Panc1 (cell line): ENCODE results near the gene ACACA. TPM values are rescaled to one million over a fixed set of nuclear protein-coding genes. Genes with fewer than 3 reads are reported as not detected.

ENCODE experiments used
- ATAC-seq: fragments of 200-7000 bp; cut with Tn5 transposase; 2 replicates; pipeline ENCODE4 v1.9.1; 2020; ENCODE audit warnings: mild to moderate bottlenecking, moderate library complexity
- BruUV-seq: library from RNA; stranded (reverse); fragments of 400-500 nt; replicated peaks from 2 replicates; lab custom pipeline; 2021; lab: Mats Ljungman, UMichigan
- CTCF ChIA-PET: fragments of 300-600 bp; sonication (Branson Sonifier 250); formaldehyde crosslinking; loops from one replicate; lab custom pipeline; 2022; ENCODE audit warnings: antibody characterized with exemption; lab: Charles Lee
- POLR2A ChIA-PET: fragments of 300-600 bp; sonication (Branson Sonifier 250); formaldehyde crosslinking; loops from one replicate; lab custom pipeline; 2022; ENCODE audit warnings: antibody characterized with exemption; lab: Charles Lee
- DNase-seq: peaks from one replicate; pipeline ENCODE4 v3.0.0-alpha.2; 2010; ENCODE audit warnings: low read depth, low spot score
- H3K27ac ChIP-seq: 2 replicates; pipeline ENCODE4 v1.5.1; 2011; ENCODE audit warnings: mild to moderate bottlenecking, low read length, inconsistent platforms
- H3K27me3 ChIP-seq: fragments of 200-500 bp; sonication (Bioruptor generic); 2 replicates; pipeline ENCODE4 v1.6.0; 2014; ENCODE audit warnings: low read length, inconsistent platforms; ENCODE audit not compliant: control insufficient read depth, insufficient read depth
- H3K36me3 ChIP-seq: fragments of 200-500 bp; sonication (Bioruptor generic); 2 replicates; pipeline ENCODE4 v1.5.1; 2014; ENCODE audit warnings: inconsistent platforms, mild to moderate bottlenecking, low read length, moderate library complexity; ENCODE audit not compliant: control insufficient read depth, insufficient read depth
- H3K4me1 ChIP-seq: 2 replicates; pipeline ENCODE4 v1.5.1; 2011; ENCODE audit warnings: inconsistent platforms, mild to moderate bottlenecking, low read length, moderate library complexity; ENCODE audit not compliant: control insufficient read depth, insufficient read depth
- H3K4me3 ChIP-seq, 2 experiments: 2 replicates each; pipeline ENCODE4 v1.5.1; 2011 to 2012; ENCODE audit warnings: low read depth in 2 of 2, low read length in 2 of 2, mild to moderate bottlenecking in 2 of 2, inconsistent platforms in 1 of 2, moderate library complexity in 1 of 2
- H3K9me3 ChIP-seq: fragments of 200-500 bp; sonication (Bioruptor generic); 2 replicates; pipeline ENCODE4 v1.5.1; 2014; ENCODE audit warnings: low read depth, mild to moderate bottlenecking, inconsistent platforms, low read length, moderate library complexity; ENCODE audit not compliant: control insufficient read depth, insufficient read depth
- CTCF ChIP-seq: fragments of 450-650 bp; IDR thresholded peaks from 2 replicates; pipeline ENCODE4 v1.5.1; 2017; ENCODE audit warnings: mild to moderate bottlenecking
- POLR2AphosphoS5 ChIP-seq: IDR thresholded peaks from 2 replicates; pipeline ENCODE4 v1.6.1; 2012; ENCODE audit warnings: mild to moderate bottlenecking, low read depth, low read length, moderate library complexity
- SIN3A ChIP-seq: IDR thresholded peaks from 2 replicates; pipeline ENCODE4 v1.6.1; 2012; ENCODE audit warnings: low read depth, mild to moderate bottlenecking, low read length, moderate library complexity, borderline replicate concordance; ENCODE audit not compliant: insufficient read depth
- TCF7L2 ChIP-seq: IDR thresholded peaks from 2 replicates; pipeline ENCODE4 v1.6.1; 2011; ENCODE audit warnings: mild to moderate bottlenecking, low read depth, low read length, inconsistent platforms
- in situ Hi-C: cut with HindIII; loops from 2 replicates; pipeline ENCODE4 v1.10.0; 2016; ENCODE audit warnings: low sequenced_read_pairs, low pct_unique_long_range_greater_than_20kb
- intact Hi-C: fragments of 100-400 bp; cut with micrococcal nuclease; formaldehyde crosslinking; loops from one replicate; pipeline ENCODE4 v1.10.0; 2022; ENCODE audit not compliant: unreplicated experiment
- total RNA-seq: library from RNA; stranded (reverse); gene quantifications from one replicate; pipeline ENCODE4 v1.2.1, GENCODE V29; 2021; ENCODE audit not compliant: unreplicated experiment
- TF ChIP-seq, protein P1 (sequence below), 2 experiments: IDR thresholded peaks; 2 replicates each; pipeline ENCODE4 v1.6.1; 2011 to 2012; ENCODE audit warnings: low read depth in 2 of 2, control low read depth in 1 of 2, low read length in 1 of 2, mild to moderate bottlenecking in 1 of 2, moderate library complexity in 1 of 2; ENCODE audit not compliant: insufficient read depth in 1 of 2

ACACA gene
- total RNA-seq, 1 experiment from 2014 or later: 131 TPM

DNA sequence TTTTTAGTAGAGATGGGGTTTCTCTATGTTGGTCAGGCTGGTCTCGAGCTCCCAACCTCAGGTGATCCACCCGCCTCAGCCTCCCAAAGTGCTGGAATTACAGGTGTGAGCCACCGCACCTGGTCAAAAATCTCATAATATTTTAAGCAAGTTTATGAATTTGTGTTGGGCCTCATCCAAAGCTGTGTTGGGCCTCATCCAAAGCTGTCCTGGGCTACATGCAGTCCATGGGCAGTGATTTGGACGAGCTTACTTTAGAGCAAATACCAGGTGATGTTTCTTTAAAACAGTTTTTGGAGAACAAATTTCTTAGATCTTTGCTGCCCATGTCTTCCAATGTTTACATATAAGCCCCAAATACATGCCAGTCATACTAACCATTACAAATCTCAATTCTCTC, 115.3 kb downstream of the ACACA start:
- intact Hi-C loops (no loop called here), in situ Hi-C loops (no loop called here)
- ChIA-PET POLR2A (no interaction called here), CTCF (no interaction called here)
- DNase-seq: no peak
- TF ChIP-seq CTCF (no peak), TCF7L2 (no peak), SIN3A (no peak), POLR2AphosphoS5 (no peak)
- TF ChIP-seq, protein P1, sequence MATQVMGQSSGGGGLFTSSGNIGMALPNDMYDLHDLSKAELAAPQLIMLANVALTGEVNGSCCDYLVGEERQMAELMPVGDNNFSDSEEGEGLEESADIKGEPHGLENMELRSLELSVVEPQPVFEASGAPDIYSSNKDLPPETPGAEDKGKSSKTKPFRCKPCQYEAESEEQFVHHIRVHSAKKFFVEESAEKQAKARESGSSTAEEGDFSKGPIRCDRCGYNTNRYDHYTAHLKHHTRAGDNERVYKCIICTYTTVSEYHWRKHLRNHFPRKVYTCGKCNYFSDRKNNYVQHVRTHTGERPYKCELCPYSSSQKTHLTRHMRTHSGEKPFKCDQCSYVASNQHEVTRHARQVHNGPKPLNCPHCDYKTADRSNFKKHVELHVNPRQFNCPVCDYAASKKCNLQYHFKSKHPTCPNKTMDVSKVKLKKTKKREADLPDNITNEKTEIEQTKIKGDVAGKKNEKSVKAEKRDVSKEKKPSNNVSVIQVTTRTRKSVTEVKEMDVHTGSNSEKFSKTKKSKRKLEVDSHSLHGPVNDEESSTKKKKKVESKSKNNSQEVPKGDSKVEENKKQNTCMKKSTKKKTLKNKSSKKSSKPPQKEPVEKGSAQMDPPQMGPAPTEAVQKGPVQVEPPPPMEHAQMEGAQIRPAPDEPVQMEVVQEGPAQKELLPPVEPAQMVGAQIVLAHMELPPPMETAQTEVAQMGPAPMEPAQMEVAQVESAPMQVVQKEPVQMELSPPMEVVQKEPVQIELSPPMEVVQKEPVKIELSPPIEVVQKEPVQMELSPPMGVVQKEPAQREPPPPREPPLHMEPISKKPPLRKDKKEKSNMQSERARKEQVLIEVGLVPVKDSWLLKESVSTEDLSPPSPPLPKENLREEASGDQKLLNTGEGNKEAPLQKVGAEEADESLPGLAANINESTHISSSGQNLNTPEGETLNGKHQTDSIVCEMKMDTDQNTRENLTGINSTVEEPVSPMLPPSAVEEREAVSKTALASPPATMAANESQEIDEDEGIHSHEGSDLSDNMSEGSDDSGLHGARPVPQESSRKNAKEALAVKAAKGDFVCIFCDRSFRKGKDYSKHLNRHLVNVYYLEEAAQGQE (IDR thresholded peaks at IDR 0.05; ENCODE audit: insufficient read depth in 1 of 2, low read depth in 2 of 2, low read length in 1 of 2): no peak
- Histone ChIP-seq H3K36me3 (no peaks in the 10 kb centered on the region), H3K4me1 (no peaks in the 10 kb centered on the region; the same call in 1 of the 2 replicates), H3K4me3 (no peak overlapping the region), H3K9me3 (no peaks in the 10 kb centered on the region), H3K27ac (no peak overlapping the region), H3K27me3 (no peaks in the 10 kb centered on the region)
- no peak for ATAC-seq
- BruUV-seq: no TSS peak

DNA sequence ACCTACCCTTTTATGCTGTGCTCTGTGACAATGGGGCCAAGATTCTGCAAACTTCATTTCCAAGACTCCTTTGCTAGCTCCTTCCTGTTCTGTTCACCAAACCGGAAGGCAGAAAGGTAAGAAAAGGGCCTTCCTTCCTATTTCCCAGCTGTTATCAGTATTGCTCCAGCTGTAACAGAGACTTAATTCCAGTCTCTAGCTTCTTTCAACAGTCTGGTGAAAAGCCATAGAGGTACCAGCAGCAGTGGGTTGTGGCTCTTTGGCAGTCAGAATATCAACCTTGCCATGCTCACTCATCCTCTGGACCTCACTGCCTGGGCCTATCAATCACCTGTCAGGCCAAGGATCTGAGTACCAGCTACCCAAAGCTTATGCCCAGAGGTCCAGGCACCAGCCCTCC, 120.2 kb downstream of the ACACA start:
- no peaks in the 10 kb centered on the region for H3K27me3 ChIP-seq
- ATAC-seq (no peak), DNase-seq (no peak)
- CTCF ChIA-PET: no interaction called here
- TF ChIP-seq TCF7L2 (no peak), SIN3A (no peak), CTCF (no peak), POLR2AphosphoS5 (no peak)
- TF ChIP-seq, protein P1 (IDR thresholded peaks at IDR 0.05; ENCODE audit: insufficient read depth in 1 of 2, low read depth in 2 of 2, low read length in 1 of 2): no peak
- H3K4me1 ChIP-seq: no peaks in the 10 kb centered on the region
- H3K36me3 ChIP-seq: no peaks in the 10 kb centered on the region
- BruUV-seq: no TSS peak
- in situ Hi-C loops (no loop called here), intact Hi-C loops (no loop called here)
- no peak overlapping the region for H3K27ac ChIP-seq
- POLR2A ChIA-PET: no interaction called here
- no peak overlapping the region for H3K4me3 ChIP-seq
- H3K9me3 ChIP-seq: no peaks in the 10 kb centered on the region
